Dedifferentiated amniotic fluid mesenchymal stem cell (primary cell): ENCODE results near the gene SUMF2.
A peak's percentile ranks its signal among the peaks of the same experiment; 100 is the strongest.
"Not testable (repeated sequence)": the region's sequence is repeated elsewhere in the genome, so short reads cannot be mapped to it uniquely, and the experiment has no call there.

ENCODE experiments used
- DNase-seq: peaks from one replicate; pipeline ENCODE4 v3.0.0-alpha.2; 2016; ENCODE audit errors: extremely low spot score

Gene SUMF2

DNA sequence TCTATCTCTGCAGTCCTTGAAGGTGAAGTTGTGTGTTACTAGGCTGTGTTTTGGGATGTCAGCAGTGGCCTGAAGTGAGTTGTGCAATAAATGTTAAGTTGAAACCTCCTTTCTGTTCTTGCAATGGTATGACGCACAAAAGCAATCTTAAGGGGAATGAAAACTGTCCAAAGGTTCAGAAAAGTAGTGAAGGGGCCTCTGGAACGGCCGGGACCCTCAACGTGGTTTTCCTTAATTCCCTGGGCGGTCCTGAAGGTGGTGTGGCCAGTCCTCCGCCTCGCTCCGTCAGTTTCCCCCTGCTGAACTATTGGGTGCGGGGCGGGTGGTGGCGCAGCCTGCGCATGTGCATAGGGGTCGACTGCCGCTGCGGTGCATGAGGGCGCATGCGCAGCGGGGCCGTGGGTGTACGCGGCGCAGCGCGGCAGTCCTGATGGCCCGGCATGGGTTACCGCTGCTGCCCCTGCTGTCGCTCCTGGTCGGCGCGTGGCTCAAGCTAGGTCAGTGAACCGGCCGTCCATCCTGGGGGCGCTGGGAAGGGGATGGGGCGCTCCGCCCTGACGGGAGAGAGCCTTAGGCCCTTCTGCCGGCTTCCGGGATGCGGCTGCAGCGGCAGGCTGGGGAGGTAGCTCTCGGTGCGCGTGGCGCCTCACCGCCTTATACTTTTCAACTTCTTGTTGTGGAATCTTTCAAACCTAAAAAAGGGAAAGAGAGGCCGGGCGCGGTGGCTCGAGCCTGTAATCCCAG lies at the start of gene SUMF2:
SUMF2 (plus strand) TSS at position 405 of the 744 bp plus-strand sequence; CDS start at position 431, 26 bp downstream.
- DNase-seq = peak; percentile 84

DNA sequence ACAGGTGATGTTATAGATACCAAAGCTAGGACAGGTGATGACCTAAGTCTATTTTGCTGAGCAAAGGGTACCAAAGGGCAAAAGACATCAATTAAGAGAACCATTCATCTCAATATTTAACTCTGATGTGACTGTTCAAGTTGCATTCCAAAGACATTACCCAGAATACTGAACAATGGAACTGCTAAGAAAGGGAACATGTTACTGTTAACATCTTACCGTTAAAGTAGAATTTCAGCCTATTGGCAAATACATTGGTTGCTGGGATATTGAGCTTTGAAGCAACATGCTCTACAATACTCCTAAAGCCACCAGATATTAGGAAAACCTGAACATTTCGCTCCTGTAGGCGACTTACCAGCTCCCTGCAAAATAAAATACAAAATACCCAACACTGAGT lies 47.1 kb upstream of the SUMF2 start:
- DNase-seq = not testable (repeated sequence)

DNA sequence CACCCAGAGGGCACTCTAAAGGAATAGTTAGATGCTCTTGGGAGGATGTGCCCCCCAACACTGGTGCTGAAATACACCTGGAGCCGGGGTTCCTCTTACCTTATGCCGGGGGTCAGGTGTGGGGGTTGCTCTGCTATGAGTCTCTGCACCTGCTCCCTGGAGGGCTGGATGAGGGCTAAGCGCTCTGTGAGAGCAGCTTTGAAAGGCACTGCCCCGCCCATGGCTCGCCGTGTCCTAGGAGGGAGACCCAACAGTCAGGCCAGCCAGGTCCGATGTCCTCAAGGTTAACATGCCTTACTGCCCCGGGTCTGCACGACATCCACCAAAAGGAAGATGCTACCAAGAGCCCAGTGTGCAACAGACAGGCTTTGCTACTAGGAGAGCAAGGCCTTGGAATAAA lies 44.6 kb upstream of the SUMF2 start:
- DNase-seq = no peak

DNA sequence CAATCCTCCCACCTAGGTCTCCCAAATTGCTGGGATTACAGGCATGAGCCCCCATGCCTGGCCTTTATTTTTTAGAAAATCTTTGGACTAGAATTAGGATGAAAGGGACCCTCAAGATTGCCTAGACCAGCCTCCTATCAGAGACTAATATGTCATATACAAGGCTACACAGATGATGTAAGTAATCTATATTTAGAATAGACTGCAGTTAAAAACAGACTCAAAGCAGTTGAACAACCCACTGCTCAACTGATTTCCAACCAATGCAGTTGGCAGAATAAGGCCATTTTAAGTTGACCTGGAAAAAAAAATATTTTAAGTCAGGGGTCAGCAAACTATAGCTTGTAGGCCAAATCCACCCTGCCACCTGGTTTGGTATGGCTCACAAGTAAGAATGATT lies 40.6 kb upstream of the SUMF2 start:
- no peak for DNase-seq

DNA sequence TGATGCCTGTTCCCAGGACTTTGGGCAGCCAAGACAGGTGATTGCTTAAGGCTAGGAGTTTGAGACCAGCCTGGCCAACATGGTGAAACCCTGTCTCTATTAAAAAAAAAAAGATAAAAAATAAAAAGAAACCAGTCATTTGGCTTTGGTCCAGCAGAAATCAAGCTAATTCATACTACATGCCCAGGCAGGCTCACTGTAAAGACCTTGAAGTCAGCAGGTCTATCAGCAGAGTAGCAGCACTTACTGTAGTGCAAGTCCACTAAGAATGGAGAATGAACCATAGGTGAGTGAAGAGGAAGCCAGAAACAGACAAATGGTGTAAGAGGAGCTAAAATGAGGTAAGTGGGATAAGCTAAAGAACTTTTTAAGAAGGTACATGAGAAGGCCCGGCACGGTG lies 37.5 kb upstream of the SUMF2 start:
- no peak for DNase-seq

DNA sequence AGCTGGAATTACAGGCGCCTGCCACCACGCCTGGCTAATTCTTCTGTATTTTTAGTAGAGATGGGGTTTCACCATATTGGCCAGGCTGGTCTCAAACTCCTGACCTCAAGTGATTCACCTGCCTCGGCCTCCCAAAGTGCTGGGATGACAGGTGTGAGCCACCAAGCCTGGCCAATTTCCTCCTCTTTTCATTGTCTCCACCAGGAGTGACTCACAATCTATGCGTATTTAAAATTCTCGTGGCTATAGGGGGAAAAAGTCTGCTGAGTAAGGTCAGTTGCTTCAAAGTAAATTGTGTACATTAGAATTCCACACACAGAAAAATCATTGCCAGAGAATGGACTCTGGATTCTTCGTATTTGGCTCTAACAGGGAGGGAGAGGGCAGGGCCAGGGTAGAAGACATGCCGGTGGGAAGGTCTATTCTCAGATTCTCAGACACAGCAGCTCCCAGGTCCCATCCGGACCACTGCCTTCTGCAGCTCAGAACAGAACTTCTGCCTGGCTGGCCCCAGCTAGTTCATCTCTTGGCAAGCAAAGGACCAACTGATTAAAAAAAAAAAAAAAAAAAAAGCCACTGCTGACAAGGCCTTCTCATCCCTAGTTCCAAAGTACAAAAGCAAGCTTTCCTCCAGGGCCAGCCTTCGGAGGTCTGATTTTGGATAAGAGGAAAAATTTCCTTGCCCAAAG lies 35.0 kb upstream of the SUMF2 start:
- DNase-seq = no peak

DNA sequence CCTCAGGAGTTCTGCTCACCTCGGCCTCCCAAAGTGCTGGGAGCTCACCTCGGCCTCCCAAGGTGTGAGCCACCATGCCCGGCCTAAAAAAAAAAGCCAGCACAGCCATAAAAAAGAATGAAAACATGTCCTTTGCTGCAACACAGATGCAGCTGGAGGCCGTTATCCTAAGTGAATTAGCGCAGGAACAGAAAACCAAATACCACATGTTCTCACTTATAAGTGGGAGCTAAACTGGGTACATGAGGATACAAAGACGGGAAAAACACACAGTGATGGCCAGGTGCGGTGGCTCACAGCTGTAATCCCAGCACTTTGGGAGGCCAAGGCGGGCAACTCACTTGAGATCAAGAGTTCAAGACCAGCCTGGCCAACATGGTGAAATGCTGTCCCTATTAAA lies 33.7 kb upstream of the SUMF2 start:
- no peak for DNase-seq

DNA sequence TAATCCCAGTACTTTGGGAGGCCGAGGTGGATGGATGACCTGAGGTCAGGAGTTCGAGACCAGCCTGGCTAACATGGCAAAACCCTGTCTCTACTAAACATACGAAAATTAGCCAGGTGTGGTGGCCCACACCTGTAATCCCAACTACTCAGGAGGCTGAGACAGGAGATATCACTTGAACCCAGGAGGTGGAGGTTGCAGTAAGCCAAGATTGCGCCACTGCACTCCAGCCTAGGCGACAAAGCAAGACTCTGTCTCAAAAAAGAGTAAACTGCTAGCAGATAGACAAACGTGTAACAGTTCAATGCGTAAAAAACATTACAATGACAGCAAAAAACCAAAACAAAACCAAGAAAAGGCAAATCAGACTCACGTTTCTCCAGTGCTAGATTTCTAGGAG lies 32.5 kb upstream of the SUMF2 start:
- not testable (repeated sequence) for DNase-seq

DNA sequence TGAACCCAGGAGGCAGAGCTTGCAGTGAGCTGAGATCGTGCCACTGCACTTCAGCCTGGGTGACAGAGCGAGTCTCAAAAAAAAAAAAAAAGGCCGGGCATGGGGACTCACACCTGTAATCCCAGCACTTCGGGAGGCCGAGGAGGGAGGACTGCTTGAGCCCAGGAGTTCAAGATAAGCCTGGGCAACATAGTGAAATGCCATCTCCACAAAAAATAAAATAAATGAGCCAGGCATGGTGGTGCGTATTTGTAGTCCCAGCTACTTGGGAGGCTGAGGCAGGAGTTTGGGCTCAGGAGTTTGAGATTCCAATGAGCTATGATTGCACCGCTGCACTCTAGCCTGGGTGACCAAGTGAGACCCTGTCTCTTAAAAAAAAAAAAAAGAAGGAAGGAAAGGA lies 31.5 kb upstream of the SUMF2 start:
- not testable (repeated sequence) for DNase-seq

DNA sequence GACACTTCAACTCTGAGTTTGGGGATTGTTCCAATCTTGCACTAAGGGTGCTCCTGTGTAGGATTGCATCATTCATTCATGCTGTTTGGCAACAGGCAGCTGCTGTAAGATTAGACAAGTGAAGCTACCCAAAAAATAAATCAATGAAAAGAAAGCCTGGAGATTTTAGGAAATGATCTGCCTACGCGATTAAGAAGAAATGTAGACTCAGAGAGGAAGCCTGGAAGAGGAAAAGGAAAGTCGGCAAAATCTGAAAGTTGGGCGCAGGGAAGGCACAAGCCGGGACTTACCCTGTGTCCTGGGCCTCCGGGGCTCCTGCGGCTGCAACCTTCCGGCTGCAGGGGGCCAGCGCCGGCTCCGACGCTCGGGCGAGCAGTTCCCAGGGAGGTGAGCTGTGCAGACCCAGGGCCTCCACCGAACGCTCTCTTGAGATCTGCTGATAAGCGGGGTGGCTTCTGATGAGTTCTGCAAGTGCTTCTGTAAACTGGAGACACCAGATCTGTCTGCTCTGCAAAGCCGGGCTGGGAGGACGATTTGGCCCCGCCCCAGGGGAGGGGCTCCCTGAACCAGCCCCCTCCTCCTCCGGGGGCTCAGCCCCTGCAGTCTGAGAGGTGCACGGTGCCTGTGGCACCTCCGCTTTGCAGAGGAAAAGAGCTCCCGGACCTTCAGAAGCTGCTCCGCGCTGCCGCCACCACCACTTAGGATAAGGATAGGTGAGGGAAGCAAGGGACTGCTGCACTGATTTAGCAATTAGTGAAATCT lies 30.2 kb upstream of the SUMF2 start:
- peak; percentile 56 for DNase-seq

DNA sequence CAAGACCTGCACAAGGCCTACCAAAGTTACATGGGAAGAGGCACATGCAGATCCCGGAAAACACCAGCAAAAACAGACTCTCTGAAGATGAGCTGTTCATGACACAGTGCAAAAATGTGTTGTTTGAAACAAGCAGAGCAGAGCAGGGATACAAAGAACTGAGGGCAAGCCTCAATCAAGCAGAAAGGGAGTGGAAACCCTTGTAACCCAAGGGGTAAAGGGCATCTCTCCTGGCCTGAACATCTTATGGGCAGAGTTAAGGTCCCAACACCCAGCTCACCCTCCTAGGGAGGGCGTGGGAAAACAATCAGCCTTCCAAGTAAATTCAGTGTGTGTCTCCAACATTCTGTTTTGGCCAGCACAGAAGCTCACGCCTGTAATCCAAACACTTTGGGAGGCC lies 23.4 kb upstream of the SUMF2 start:
- DNase-seq = no peak

DNA sequence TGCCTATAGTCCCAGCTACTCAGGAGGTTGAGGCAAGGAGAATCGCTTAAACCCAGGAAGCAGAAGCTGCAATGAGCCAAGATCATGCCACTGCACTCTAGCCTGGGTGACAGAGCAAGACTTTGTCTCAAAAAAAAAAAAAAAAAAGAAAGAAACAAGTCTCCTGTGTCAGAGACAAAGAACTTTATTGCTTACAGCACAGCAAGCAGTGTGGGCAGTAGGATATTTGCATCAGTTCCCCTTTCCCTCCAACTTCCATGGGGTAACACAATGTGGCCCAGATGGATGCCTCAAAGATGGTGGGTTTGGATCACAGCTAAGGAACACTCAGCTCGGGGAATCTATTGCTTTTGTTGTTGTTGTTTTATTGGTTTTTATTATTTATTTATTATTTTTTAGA lies 18.3 kb upstream of the SUMF2 start:
- DNase-seq = not testable (repeated sequence)

DNA sequence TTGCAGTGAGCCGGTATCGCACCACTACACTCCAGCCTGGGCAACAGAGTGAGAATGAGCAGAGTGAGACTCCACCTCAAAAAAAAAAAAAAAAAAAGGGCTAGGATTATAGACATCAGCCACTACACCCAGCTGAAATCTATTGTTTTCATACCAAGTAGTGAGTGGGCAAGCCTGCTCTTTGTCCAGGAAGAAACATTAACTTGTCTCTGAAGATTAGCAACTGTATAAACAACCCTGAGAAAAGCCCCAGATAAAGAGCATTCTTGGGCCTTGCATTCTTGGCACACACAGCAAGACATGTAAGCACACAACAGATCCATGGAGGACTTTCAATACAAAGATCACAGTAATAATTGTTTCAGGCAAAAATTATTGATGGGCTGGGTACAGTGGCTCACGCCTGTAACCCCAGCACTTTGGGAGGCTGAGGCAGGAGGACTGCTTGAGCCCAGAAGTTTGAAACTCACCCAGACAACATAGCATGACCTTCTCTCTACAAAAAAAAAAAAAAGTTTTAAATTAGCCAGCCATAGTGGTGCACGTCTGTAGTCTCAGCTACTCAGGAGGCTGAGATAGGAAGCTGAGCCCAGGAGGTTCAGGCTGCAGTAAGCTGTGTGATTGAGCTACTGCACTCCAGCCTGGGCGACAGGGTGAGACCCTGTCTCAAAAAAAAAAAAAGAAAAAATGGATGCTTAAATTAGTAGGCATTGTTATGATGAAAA lies 17.2 kb upstream of the SUMF2 start:
- DNase-seq = peak; percentile 88

DNA sequence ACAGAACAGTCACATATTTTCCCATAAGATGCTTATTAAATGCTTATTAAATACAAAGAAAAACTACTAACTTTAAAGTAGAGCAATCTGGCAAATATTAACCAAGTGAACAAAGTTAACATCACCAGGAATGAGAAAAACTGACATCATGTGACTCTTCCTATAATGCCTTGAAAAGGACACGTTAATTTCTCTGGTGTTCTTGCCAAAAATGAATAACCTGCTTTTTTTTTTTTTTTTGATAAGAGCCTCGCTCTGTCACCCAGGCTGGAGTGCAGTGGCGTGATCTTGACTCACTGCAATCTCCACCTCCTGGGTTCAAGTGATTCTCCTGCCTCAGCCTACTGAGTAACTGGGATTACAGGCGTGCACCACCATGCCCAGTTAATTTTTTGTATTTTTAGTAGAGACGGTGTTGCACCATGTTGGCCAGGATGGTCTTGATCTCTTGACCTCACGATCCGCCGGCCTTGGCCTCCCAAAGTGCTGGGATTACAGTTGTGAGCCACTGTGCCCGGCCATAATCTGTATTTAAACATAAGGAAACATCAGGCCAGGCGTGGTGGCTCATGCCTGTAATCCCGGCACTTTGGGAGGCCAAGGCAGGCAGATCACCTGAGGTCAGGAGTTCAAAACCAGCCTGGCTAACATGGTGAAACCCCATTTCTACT lies 16.5 kb upstream of the SUMF2 start:
- DNase-seq = not testable (repeated sequence)

DNA sequence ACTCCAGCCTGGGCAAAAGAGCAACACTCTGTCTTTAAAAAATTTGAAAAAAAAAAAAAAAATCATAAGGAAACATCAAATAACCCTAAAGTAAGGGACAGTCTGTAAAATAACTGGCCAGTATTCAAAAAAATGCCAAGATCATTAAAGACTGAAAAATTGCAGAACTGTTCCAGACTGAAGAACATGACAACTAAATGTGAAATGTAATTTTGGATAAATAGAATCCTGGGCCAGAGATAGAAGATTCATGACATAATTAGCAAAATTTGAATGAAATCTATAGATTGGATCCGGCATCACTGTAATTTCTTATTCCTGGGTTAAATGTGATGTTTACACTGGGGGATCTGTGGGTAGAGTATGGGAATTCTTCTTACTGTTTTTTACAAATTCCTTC lies 15.8 kb upstream of the SUMF2 start:
- DNase-seq = peak; percentile 23

DNA sequence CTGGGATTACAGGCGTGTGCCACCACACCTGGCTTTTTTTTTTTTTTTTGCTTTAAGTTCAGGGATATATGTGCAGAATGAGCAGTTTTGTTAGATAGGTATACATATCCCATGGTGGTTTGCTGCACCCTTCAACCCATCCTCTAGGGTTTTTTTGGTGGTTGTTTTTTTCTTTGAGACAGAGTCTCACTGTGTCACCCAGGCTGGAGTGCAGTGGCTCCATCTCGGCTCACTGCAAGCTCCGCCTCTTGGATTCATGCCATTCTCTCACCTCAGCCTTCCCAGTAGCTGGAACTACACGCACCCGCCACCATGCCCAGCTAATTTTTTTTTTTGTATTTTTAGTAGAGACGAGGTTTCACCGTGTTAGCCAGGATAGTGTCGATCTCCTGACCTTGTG lies 15.3 kb upstream of the SUMF2 start:
- DNase-seq = not testable (repeated sequence)

DNA sequence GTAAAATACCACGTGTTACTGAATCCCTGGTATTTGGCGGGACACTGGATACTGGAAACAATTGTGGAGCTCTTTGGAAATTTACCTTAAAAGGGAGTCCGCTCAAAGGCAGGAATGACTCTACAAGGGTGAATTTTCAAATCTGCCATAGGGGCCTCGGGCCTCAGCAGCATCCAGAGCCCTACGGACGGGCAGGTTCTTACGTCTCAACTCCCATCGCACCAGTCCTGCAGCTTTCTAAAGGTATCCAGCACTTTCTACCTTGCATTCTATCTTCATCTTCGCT lies 13.1 kb upstream of the SUMF2 start:
- no peak for DNase-seq

DNA sequence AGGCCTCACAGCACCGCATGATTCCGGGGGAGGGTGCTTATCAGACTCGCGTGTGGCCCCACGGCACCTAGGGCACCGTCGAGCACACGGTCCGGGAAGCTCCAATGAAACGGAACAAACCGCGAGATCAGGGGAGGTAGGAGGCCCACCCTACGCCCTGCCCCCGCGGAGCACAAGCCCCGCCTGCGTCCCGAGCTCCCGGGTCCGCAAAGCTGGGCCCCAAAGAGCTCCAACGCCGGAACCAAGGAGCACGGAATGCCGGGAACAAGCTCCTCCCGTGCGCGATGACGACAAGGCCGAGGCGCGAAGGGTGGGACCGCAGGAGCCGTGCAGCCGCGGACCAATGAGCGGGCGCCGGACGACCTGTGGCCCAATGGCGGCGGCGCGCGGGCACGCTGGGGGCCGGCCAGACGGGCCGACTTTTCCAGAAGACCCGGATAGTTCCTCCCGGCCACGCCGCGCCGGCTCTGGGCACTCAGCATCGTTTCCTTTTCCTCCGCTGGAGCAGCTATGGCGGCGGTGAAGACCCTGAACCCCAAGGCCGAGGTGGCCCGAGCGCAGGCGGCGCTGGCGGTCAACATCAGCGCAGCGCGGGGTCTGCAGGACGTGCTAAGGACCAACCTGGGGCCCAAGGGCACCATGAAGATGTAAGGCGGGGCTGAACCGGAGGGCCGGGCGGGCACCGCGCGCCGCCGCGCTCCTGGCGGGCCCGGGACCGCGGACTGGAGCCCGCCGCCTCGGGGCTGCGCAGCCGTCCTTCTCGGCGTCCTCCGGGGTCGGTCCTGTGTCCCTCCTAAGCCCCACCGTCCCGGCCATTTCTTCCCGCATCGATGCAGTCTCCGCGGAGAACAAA lies 12.5 kb upstream of the SUMF2 start, which contains the start of the genes CCT6A and PSPH:
CCT6A (plus strand) TSS at position 427 of the 853 bp plus-strand sequence; CDS start at position 511, 84 bp downstream.
PSPH (minus strand) TSS at position 106 of the 853 bp plus-strand sequence. CDS start 30,232 bp downstream, outside the sequence.
- peak; percentile 98 for DNase-seq

DNA sequence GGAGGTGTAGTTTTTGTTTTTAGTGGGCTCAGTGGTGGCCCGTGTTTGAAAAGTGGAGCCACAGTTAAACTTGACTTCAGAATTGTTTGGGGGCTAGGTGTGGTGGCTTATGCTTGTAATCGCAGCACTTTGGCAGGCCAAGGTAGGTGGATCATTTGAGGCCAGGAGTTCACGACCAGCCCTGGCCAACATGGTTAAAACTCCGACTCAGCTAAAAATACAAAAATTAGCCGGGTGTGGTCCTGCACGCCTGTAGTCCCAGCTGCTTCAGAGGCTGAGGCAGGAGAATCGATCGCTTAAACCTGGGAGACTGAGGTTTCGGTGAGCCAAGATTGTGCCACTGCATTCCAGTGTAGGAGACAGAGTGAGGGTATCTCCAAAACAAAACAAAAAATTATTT lies 10.7 kb upstream of the SUMF2 start:
- no peak for DNase-seq

DNA sequence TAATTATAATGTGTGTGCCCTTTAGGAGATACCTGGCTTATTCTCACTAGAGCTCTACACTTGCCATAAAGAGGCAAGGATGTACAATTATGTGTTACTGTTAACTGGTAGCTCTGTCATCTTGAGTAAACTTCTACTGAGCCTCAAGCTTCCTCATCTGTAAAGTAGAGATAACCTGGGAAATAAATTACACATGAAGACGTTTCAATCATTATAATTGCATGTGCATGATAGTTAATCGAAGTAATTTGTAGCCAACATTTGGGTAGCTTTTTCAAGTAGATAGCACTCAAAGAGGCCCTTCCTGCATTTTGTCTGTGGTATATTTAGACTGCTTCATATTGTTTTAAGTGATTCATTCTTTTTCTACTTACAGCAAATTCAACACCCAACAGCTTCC lies 10.1 kb upstream of the SUMF2 start:
- DNase-seq = no peak
